ENCODE data around the gene DOP1B.

DOP1B gene

GRCh38 chr21:36156815-36157670 is at the start of gene DOP1B:
DOP1B (plus strand) TSS chr21:36156824; CDS start chr21:36164734, 7,910 bp downstream.
- Histone ChIP-seq H3K4me3 (ENCODE audit: low read depth in 1 of 2, low read length in 2 of 2) (peak within 1 kb of the TSS; percentile 64 to 95), H3K4me1 (ENCODE audit: control insufficient read depth in 1 of 2, insufficient read depth in 2 of 2, low read length in 2 of 2) (peaks cover 0 to 12% of the 10 kb centered on the region in 2 donors), H3K36me3 (ENCODE audit: control insufficient read depth in 1 of 2, insufficient read depth in 2 of 2, low read length in 2 of 2) (no peaks in the 10 kb centered on the region), H3K27me3 (ENCODE audit: low read depth, low read length) (no peaks in the 10 kb centered on the region), H3K9me3 (ENCODE audit: control insufficient read depth in 1 of 2, low read length in 2 of 2) (no peaks in the 10 kb centered on the region), H3K27ac (ENCODE audit: low read length) (peak within 1 kb of the TSS; percentile 45)

GRCh38 chr21:36109868-36110267 is 46.8 kb upstream of the DOP1B start:
- Histone ChIP-seq H3K4me1 (ENCODE audit: control insufficient read depth in 1 of 2, insufficient read depth in 2 of 2, low read length in 2 of 2) (peaks cover 0 to 17% of the 10 kb centered on the region in 2 donors), H3K36me3 (ENCODE audit: control insufficient read depth in 1 of 2, insufficient read depth in 2 of 2, low read length in 2 of 2) (no peaks in the 10 kb centered on the region), H3K27ac (ENCODE audit: low read length) (no peak overlapping the region), H3K9me3 (ENCODE audit: control insufficient read depth in 1 of 2, low read length in 2 of 2) (no peaks in the 10 kb centered on the region), H3K4me3 (ENCODE audit: low read depth in 1 of 2, low read length in 2 of 2) (no peak overlapping the region), H3K27me3 (ENCODE audit: low read depth, low read length) (peaks cover 3% of the 10 kb centered on the region)

DNA sequence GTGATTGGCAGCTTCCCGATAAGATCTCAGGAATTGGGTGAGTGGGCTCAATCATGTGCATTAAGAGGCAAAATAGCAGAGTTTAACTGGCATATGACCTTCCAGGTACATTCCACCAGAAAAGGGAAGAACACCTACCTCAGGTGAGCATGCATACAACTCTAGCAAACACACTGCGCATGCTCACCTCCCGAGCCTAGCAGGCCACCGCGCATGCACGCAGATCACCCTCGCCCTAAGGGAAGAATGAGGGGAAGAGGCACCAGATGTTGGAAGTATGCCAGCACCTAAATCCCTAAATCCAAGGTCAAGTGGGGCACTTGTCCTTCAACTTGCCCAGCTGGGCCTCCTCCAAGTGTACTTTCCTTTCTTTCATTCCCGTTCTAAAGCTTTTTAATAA is 45.4 kb upstream of the DOP1B start:
- Histone ChIP-seq H3K4me1 (ENCODE audit: control insufficient read depth in 1 of 2, insufficient read depth in 2 of 2, low read length in 2 of 2) (peaks cover 0 to 17% of the 10 kb centered on the region in 2 donors), H3K9me3 (ENCODE audit: control insufficient read depth in 1 of 2, low read length in 2 of 2) (no peaks in the 10 kb centered on the region), H3K27ac (ENCODE audit: low read length) (no peak overlapping the region), H3K36me3 (ENCODE audit: control insufficient read depth in 1 of 2, insufficient read depth in 2 of 2, low read length in 2 of 2) (no peaks in the 10 kb centered on the region), H3K4me3 (ENCODE audit: low read depth in 1 of 2, low read length in 2 of 2) (no peak overlapping the region), H3K27me3 (ENCODE audit: low read depth, low read length) (no peaks in the 10 kb centered on the region)

DNA sequence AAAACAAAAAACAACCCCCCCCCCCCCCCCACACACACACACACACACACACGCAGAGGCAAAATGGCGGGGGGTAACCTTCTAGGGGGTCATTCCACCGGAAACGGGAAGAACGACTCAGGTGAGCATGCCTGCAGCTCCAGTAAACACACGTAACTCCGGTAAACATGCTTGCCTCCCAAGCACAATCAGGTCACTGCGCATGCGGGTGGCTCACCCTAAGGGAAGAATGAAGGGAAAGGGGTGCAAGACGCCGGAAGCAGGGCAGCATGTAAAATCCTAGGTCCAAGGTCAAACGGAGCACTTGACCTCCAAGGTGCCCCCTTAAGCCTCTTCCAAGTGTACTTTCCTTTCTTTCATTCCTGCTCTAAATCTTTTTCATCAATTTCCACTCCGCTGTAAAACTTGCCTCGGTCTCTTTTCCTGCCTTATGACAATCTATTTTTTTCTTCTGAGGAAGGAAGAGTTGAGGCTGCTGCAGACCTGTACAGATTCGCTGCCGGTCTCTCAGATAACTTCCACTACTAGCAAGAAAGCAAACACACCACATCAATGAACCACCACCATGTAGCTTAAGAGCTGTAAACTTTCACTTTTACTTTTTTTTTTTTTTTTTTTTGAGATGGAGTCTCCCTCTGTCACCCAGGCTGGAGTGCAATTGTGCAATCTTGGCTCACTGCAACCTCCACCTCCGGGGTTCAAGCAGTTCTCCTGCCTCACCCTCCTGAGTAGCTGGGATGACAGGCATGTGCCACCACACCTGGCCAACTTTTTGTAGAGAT is 42.8 kb upstream of the DOP1B start:
- H3K9me3 ChIP-seq (ENCODE audit: control insufficient read depth in 1 of 2, low read length in 2 of 2) = no peaks in the 10 kb centered on the region
- H3K4me3 ChIP-seq (ENCODE audit: low read depth in 1 of 2, low read length in 2 of 2) = peak overlapping the region in 1 of 2 donors; percentile 45
- no peaks in the 10 kb centered on the region for H3K27me3 ChIP-seq (ENCODE audit: low read depth, low read length)
- H3K36me3 ChIP-seq (ENCODE audit: control insufficient read depth in 1 of 2, insufficient read depth in 2 of 2, low read length in 2 of 2) = no peaks in the 10 kb centered on the region
- peak overlapping the region; percentile 67 for H3K27ac ChIP-seq (ENCODE audit: low read length)
- H3K4me1 ChIP-seq (ENCODE audit: control insufficient read depth in 1 of 2, insufficient read depth in 2 of 2, low read length in 2 of 2) = peaks cover 0 to 17% of the 10 kb centered on the region in 2 donors

DNA sequence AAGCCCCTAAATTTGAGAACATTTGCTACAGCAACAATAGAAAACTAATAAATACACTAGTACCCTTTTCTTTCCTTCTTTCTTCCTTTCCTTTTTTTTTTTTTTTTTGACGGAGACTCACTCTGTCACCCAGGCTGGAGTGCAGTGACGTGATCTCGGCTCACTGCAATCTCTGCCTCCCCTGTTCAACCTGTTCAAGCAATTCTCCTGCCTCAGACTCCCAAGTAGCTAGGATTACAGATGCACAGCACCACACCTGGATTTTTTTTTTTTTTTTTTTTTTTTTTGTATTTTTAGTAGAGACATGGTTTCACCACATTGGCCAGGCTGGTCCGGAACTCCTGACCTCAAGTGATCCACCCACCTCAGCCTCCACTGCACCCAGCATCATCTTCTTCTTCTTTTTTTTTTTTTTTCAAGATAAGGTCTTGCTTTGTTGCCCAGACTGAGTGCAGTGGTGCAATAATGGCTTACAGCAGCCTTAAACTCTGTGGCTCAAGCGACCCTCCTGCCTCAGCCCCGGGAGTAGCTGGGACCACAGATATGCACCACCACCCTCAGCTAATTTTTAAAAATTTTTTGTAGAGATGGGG is 41.4 kb upstream of the DOP1B start:
- Histone ChIP-seq H3K9me3 (ENCODE audit: control insufficient read depth in 1 of 2, low read length in 2 of 2) (no peaks in the 10 kb centered on the region), H3K4me1 (ENCODE audit: control insufficient read depth in 1 of 2, insufficient read depth in 2 of 2, low read length in 2 of 2) (peaks cover 0 to 17% of the 10 kb centered on the region in 2 donors), H3K27ac (ENCODE audit: low read length) (no peak overlapping the region)

GRCh38 chr21:36117286-36117741 is 39.3 kb upstream of the DOP1B start:
- Histone ChIP-seq H3K27me3 (ENCODE audit: low read depth, low read length) (no peaks in the 10 kb centered on the region), H3K4me3 (ENCODE audit: low read depth in 1 of 2, low read length in 2 of 2) (no peak overlapping the region), H3K27ac (ENCODE audit: low read length) (no peak overlapping the region), H3K9me3 (ENCODE audit: control insufficient read depth in 1 of 2, low read length in 2 of 2) (no peaks in the 10 kb centered on the region), H3K36me3 (ENCODE audit: control insufficient read depth in 1 of 2, insufficient read depth in 2 of 2, low read length in 2 of 2) (no peaks in the 10 kb centered on the region), H3K4me1 (ENCODE audit: control insufficient read depth in 1 of 2, insufficient read depth in 2 of 2, low read length in 2 of 2) (peaks cover 0 to 17% of the 10 kb centered on the region in 2 donors)

More for the DNA sequence above, 41.4 kb upstream of the DOP1B start:
- Histone ChIP-seq H3K4me3 (ENCODE audit: low read depth in 1 of 2, low read length in 2 of 2) (no peak overlapping the region), H3K36me3 (ENCODE audit: control insufficient read depth in 1 of 2, insufficient read depth in 2 of 2, low read length in 2 of 2) (no peaks in the 10 kb centered on the region), H3K27me3 (ENCODE audit: low read depth, low read length) (no peaks in the 10 kb centered on the region)

- no peak overlapping the region for H3K4me3 ChIP-seq (ENCODE audit: low read depth in 1 of 2, low read length in 2 of 2)
- no peaks in the 10 kb centered on the region for H3K27me3 ChIP-seq (ENCODE audit: low read depth, low read length)
- no peaks in the 10 kb centered on the region for H3K9me3 ChIP-seq (ENCODE audit: control insufficient read depth in 1 of 2, low read length in 2 of 2)
- peaks cover 0 to 3% of the 10 kb centered on the region in 2 donors for H3K4me1 ChIP-seq (ENCODE audit: control insufficient read depth in 1 of 2, insufficient read depth in 2 of 2, low read length in 2 of 2)
- H3K36me3 ChIP-seq (ENCODE audit: control insufficient read depth in 1 of 2, insufficient read depth in 2 of 2, low read length in 2 of 2) = no peaks in the 10 kb centered on the region
- no peak overlapping the region for H3K27ac ChIP-seq (ENCODE audit: low read length)
Measured at GRCh38 chr21:36120304-36120888, 36.2 kb upstream of the DOP1B start.

DNA sequence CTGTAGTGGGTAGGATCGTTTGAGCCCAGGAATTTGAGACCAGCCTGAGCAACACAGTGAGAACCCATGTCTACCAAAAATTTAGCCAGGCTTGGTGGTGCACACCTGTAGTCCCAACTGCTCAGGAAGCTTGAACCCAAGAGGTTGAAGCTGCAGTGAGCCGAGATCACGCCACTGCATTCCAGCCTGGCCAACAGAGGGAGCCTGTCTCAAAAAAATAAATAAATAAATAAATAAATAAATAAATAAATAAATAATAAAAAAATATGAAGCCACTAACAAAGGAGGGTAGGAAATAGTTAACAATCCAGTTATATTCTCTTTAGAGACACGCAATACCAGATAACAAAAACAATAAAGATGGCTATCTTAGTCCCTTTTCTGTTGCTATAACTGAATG is 33.6 kb upstream of the DOP1B start:
- Histone ChIP-seq H3K4me3 (ENCODE audit: low read depth in 1 of 2, low read length in 2 of 2) (no peak overlapping the region), H3K27me3 (ENCODE audit: low read depth, low read length) (no peaks in the 10 kb centered on the region), H3K27ac (ENCODE audit: low read length) (no peak overlapping the region), H3K9me3 (ENCODE audit: control insufficient read depth in 1 of 2, low read length in 2 of 2) (no peaks in the 10 kb centered on the region), H3K36me3 (ENCODE audit: control insufficient read depth in 1 of 2, insufficient read depth in 2 of 2, low read length in 2 of 2) (no peaks in the 10 kb centered on the region), H3K4me1 (ENCODE audit: control insufficient read depth in 1 of 2, insufficient read depth in 2 of 2, low read length in 2 of 2) (peaks cover 7 to 13% of the 10 kb centered on the region in 2 donors)

- H3K27ac ChIP-seq (ENCODE audit: low read length) = no peak overlapping the region
- H3K4me3 ChIP-seq (ENCODE audit: low read depth in 1 of 2, low read length in 2 of 2) = no peak overlapping the region
- no peaks in the 10 kb centered on the region for H3K9me3 ChIP-seq (ENCODE audit: control insufficient read depth in 1 of 2, low read length in 2 of 2)
Measured at GRCh38 chr21:36124395-36124794, 32.2 kb upstream of the DOP1B start.

GRCh38 chr21:36125512-36126207 is 31.0 kb upstream of the DOP1B start:
- Histone ChIP-seq H3K4me3 (ENCODE audit: low read depth in 1 of 2, low read length in 2 of 2) (no peak overlapping the region), H3K27ac (ENCODE audit: low read length) (no peak overlapping the region), H3K27me3 (ENCODE audit: low read depth, low read length) (no peaks in the 10 kb centered on the region), H3K4me1 (ENCODE audit: control insufficient read depth in 1 of 2, insufficient read depth in 2 of 2, low read length in 2 of 2) (peaks cover 7 to 13% of the 10 kb centered on the region in 2 donors), H3K9me3 (ENCODE audit: control insufficient read depth in 1 of 2, low read length in 2 of 2) (no peaks in the 10 kb centered on the region), H3K36me3 (ENCODE audit: control insufficient read depth in 1 of 2, insufficient read depth in 2 of 2, low read length in 2 of 2) (no peaks in the 10 kb centered on the region)

More at GRCh38 chr21:36124395-36124794, 32.2 kb upstream of the DOP1B start:
- H3K4me1 ChIP-seq (ENCODE audit: control insufficient read depth in 1 of 2, insufficient read depth in 2 of 2, low read length in 2 of 2) = peaks cover 7 to 13% of the 10 kb centered on the region in 2 donors
- H3K36me3 ChIP-seq (ENCODE audit: control insufficient read depth in 1 of 2, insufficient read depth in 2 of 2, low read length in 2 of 2) = no peaks in the 10 kb centered on the region
- no peaks in the 10 kb centered on the region for H3K27me3 ChIP-seq (ENCODE audit: low read depth, low read length)

Data from muscle layer of duodenum (tissue), 2 donors.